HG02973 (cell line): ENCODE results near the gene TASP1.
A peak's percentile ranks its signal among the peaks of the same experiment; 100 is the strongest.

Source experiments
- ATAC-seq: cut with Tn5 transposase; IDR thresholded peaks from one replicate; pipeline ENCODE4 v1.9.1; 2021; ENCODE audit warnings: moderate library complexity; ENCODE audit not compliant: unreplicated experiment

The TASP1 gene

DNA sequence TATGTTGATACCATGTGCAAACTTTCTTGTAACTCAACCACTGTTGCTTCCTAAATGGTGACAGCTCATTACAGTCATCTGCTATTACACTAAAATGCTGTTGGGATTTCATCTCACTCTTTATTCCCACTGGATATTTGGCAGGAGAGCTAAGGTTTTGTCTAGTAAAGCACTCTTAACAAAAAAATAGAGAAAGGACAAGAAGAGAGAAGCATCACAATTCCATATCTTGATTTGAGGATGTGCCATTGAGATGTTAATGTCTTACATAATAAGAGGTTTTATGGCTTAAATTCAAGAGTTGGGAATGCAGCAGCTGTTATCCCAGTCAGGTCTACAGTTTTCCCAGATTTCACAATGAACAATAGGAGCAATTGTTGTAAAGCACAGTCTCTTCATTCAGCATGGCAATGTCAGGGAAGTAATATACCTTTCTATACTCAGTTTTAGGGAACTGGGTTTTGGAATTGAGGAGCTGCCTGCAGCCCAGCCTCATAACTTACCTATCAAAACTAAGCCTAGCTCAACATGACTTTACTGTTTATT lies 282.7 kb downstream of the TASP1 start:
- ATAC-seq: no peak

DNA sequence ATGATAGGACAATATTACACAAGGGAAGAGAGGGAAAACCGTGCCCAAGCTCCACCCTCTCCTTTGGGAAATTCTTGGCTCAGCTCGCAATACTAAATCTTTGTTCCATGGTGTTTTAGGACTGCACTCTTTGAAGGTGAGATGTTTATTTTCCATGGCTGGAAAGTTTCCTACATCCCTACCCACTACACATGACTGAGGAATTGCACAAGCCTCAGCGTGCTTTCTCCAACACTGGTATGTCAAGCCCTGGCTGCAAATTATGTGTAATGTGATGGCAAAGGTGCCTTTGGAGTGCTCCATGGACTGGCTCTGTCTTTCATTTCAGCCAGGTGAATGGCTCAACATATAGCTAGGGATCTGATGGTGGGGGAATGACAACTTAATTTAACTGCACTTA lies 283.3 kb downstream of the TASP1 start:
- no peak for ATAC-seq

GRCh38 chr20:13353261-13353945 lies 285.3 kb downstream of the TASP1 start:
- no peak for ATAC-seq

- ATAC-seq: no peak
These were observed 289.5 kb downstream of the TASP1 start for GRCh38 chr20:13349235-13349604.

GRCh38 chr20:13348311-13349234 lies 290.2 kb downstream of the TASP1 start:
- ATAC-seq: no peak

- no peak for ATAC-seq
These were observed 294.1 kb downstream of the TASP1 start for GRCh38 chr20:13344671-13345070.

DNA sequence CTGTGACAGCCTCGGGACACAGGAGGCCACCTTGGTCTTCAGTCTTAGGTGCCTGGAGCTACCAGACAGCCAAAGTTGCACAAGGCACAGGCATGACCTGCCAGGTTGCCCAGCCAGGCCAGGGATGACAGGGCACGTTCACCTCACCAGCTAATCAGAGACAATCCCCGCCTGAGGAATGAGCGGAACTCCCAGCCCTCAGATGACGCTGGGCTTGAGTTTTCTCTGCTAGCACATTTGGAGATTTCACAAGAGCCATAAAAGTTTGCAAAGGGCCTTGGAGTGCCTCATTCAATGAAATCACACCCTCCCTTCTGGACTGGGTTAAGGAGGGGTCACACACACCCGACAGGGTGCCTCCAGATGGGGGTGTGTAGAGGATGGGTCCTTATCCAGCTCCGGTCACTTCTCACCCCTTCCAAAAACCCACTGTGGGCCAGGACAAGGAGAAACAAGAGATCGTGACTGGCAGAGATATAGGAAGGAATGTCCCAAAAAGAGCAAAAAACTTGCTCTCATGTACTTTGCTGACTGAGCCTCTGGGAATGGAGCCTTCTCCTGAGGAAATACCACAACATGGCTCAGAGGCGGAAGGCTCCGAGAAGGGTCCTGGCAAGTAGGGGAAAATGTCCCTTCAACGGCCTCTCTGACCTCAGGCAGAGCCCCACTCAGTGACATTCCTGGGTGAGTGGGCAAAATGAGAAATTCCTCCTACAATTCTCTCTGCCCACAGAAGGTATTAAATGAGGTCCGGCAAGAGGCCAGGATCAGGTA lies 296.1 kb downstream of the TASP1 start:
- ATAC-seq: no peak

DNA sequence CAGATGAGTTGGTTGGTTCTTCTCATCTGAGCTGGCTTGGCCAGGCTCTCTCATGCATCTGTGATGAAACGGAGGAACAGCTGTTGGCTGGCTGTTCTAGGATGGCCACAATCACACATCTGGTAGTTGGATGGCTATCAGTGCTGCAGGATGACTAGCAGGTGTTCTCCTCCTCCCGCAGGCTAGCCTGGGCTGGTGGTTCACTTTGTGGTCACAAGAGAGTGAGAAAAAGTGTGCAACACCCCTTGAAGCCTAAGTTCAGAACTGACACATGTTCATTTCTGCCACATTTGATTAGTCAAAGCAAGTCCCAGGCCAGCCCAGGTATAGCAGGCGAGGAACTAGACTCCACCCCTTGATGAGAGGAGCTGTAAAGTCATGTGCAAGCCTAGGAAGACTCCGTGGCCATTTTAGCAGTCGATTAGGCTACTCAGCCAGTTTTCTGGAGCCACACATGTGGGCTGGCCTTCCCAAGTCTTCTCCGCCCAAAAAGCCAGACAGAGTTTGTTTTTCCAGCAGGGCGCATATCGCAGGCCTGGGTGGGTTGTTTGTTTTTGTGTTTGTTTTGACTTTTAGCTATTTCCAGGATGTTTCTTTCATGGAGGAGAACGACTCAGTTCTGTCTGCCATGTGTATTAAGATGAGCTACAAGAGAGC lies 296.9 kb downstream of the TASP1 start:
- ATAC-seq: peak; percentile 45

DNA sequence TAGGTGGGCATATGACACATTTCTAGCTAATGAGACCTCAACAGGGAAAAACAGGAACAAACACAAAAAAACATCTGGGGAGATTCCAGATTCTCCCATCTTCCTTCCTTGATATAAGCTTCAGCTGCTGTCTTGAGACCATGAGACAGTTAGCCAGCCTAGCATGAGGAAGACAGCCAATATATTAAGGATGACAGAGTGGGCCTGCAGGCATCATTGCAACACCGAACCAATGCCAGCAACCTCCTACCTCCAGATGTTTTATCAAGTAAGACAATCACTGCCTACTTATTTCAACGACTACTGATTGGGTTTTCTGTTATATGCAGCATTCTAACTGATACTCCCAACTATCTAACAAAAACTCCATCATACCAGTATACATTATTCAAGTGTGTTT lies 298.6 kb downstream of the TASP1 start:
- no peak for ATAC-seq
